HEK293 (cell line): ENCODE results near the gene TEX38.
A peak's percentile ranks its signal among the peaks of the same experiment; 100 is the strongest.

ENCODE experiments used
- BCL11A ChIP-seq: fragments of 450-650 bp; formaldehyde crosslinking; IDR thresholded peaks from 2 replicates; pipeline ENCODE4 v1.5.1; 2016; ENCODE audit warnings: low read depth, missing biosample characterization, missing genetic modification characterization
- CTCF ChIP-seq: fragments of 450-650 bp; formaldehyde crosslinking; IDR thresholded peaks from 2 replicates; pipeline ENCODE4 v1.5.1; 2016; ENCODE audit warnings: missing biosample characterization, missing genetic modification characterization
- EGR2 ChIP-seq: fragments of 450-650 bp; formaldehyde crosslinking; IDR thresholded peaks from 2 replicates; pipeline ENCODE4 v1.5.1; 2016; ENCODE audit warnings: low read depth, missing biosample characterization, missing genetic modification characterization
- KLF9 ChIP-seq: fragments of 450-650 bp; formaldehyde crosslinking; IDR thresholded peaks from 2 replicates; pipeline ENCODE4 v1.5.1; 2016; ENCODE audit warnings: missing biosample characterization, missing genetic modification characterization, low read depth
- OSR2 ChIP-seq: fragments of 450-650 bp; formaldehyde crosslinking; IDR thresholded peaks from 2 replicates; pipeline ENCODE4 v1.5.1; 2016; ENCODE audit warnings: missing biosample characterization, missing genetic modification characterization
- PRDM4 ChIP-seq: fragments of 450-650 bp; formaldehyde crosslinking; IDR thresholded peaks from 2 replicates; pipeline ENCODE4 v1.5.1; 2017; ENCODE audit warnings: missing biosample characterization, missing genetic modification characterization
- PRDM6 ChIP-seq: fragments of 450-650 bp; formaldehyde crosslinking; IDR thresholded peaks from 2 replicates; pipeline ENCODE4 v1.5.1; 2017; ENCODE audit warnings: missing biosample characterization, missing genetic modification characterization
- SETDB1 ChIP-seq: IDR thresholded peaks from one replicate; pipeline ENCODE4 v1.6.1; 2017; ENCODE audit warnings: mild to moderate bottlenecking, low read length, moderate library complexity, mixed read lengths; ENCODE audit not compliant: insufficient read length
- SP7 ChIP-seq: fragments of 450-650 bp; formaldehyde crosslinking; IDR thresholded peaks from 2 replicates; pipeline ENCODE4 v1.5.1; 2016; ENCODE audit warnings: missing biosample characterization, missing genetic modification characterization
- ZFHX2 ChIP-seq: fragments of 450-650 bp; formaldehyde crosslinking; conservative IDR thresholded peaks from 2 replicates; pipeline ENCODE4 v1.5.1; 2016; ENCODE audit warnings: missing biosample characterization, missing genetic modification characterization
- ZNF114 ChIP-seq: fragments of 450-650 bp; formaldehyde crosslinking; IDR thresholded peaks from 2 replicates; pipeline ENCODE4 v1.5.0; 2017; ENCODE audit warnings: missing biosample characterization, missing genetic modification characterization
- ZNF138 ChIP-seq: fragments of 450-650 bp; formaldehyde crosslinking; IDR thresholded peaks from 2 replicates; pipeline ENCODE4 v1.5.1; 2016; ENCODE audit warnings: missing biosample characterization, missing genetic modification characterization, borderline replicate concordance
- ZNF175 ChIP-seq: fragments of 450-650 bp; formaldehyde crosslinking; IDR thresholded peaks from 2 replicates; pipeline ENCODE4 v1.5.1; 2016; ENCODE audit warnings: missing biosample characterization, missing genetic modification characterization
- ZNF214 ChIP-seq: fragments of 450-650 bp; formaldehyde crosslinking; IDR thresholded peaks from 2 replicates; pipeline ENCODE4 v1.5.1; 2017; ENCODE audit warnings: missing biosample characterization, mild to moderate bottlenecking, missing genetic modification characterization, borderline replicate concordance
- ZNF239 ChIP-seq: fragments of 450-650 bp; formaldehyde crosslinking; IDR thresholded peaks from 2 replicates; pipeline ENCODE4 v1.5.1; 2016; ENCODE audit warnings: missing biosample characterization, missing genetic modification characterization
- ZNF280D ChIP-seq: fragments of 450-650 bp; formaldehyde crosslinking; IDR thresholded peaks from 2 replicates; pipeline ENCODE4 v1.5.1; 2016; ENCODE audit warnings: missing biosample characterization, missing genetic modification characterization
- ZNF292 ChIP-seq: fragments of 450-650 bp; formaldehyde crosslinking; IDR thresholded peaks from 2 replicates; pipeline ENCODE4 v1.5.1; 2016; ENCODE audit warnings: low read depth, missing biosample characterization, missing genetic modification characterization, borderline replicate concordance
- ZNF324 ChIP-seq: fragments of 450-650 bp; formaldehyde crosslinking; IDR thresholded peaks from 2 replicates; pipeline ENCODE4 v1.5.1; 2016; ENCODE audit warnings: missing biosample characterization, missing genetic modification characterization
- ZNF341 ChIP-seq: fragments of 450-650 bp; formaldehyde crosslinking; IDR thresholded peaks from 2 replicates; pipeline ENCODE4; 2016; ENCODE audit warnings: low read depth, missing biosample characterization, missing genetic modification characterization
- ZNF391 ChIP-seq: fragments of 450-650 bp; formaldehyde crosslinking; IDR thresholded peaks from 2 replicates; pipeline ENCODE4 v1.5.1; 2016; ENCODE audit warnings: low read depth, missing biosample characterization, missing genetic modification characterization, borderline replicate concordance
- ZNF621 ChIP-seq: fragments of 450-650 bp; formaldehyde crosslinking; IDR thresholded peaks from 2 replicates; pipeline ENCODE4 v1.5.1; 2017; ENCODE audit warnings: missing biosample characterization, missing genetic modification characterization
- ZNF660 ChIP-seq: fragments of 450-650 bp; IDR thresholded peaks from 2 replicates; pipeline ENCODE4 v1.5.1; 2018; ENCODE audit warnings: missing biosample characterization, mild to moderate bottlenecking, missing genetic modification characterization
- ZNF692 ChIP-seq: fragments of 450-650 bp; formaldehyde crosslinking; IDR thresholded peaks from 2 replicates; pipeline ENCODE4 v1.5.1; 2016; ENCODE audit warnings: missing biosample characterization, missing genetic modification characterization
- ZNF791 ChIP-seq: fragments of 450-650 bp; formaldehyde crosslinking; IDR thresholded peaks from 2 replicates; pipeline ENCODE4 v1.5.1; 2016; ENCODE audit warnings: missing biosample characterization, missing genetic modification characterization
- ZNF792 ChIP-seq: fragments of 450-650 bp; formaldehyde crosslinking; IDR thresholded peaks from 2 replicates; pipeline ENCODE4 v1.5.1; 2016; ENCODE audit warnings: missing biosample characterization, missing genetic modification characterization
- ZSCAN18 ChIP-seq: fragments of 450-650 bp; formaldehyde crosslinking; IDR thresholded peaks from 2 replicates; pipeline ENCODE4 v1.5.1; 2016; ENCODE audit warnings: missing biosample characterization, missing genetic modification characterization

The TEX38 gene

GRCh38 chr1:46718727-46719622, 47.3 kb downstream of the TEX38 start, which contains the start of gene EFCAB14 (continued):
- TF ChIP-seq ZNF660 (tag by site-specific recombination) (peak; percentile 40; the same call in 1 of the 2 replicates), ZNF280D (tag by site-specific recombination) (no peak), PRDM4 (tag by site-specific recombination) (no peak), ZNF621 (no peak), ZSCAN18 (no peak), ZNF292 (no peak), ZNF175 (tag by site-specific recombination) (no peak), ZNF114 (tag by site-specific recombination) (no peak), ZNF239 (tag by site-specific recombination) (no peak), ZNF792 (tag by site-specific recombination) (no peak), SETDB1 (no peak), ZNF391 (tag by site-specific recombination) (0 out of 2 replicates have a peak, but pooled peaks have one; percentile 21), ZNF138 (tag by site-specific recombination) (no peak), EGR2 (no peak; the same call in 1 of the 2 replicates), CTCF (tag by site-specific recombination) (no peak), ZNF214 (tag by site-specific recombination) (no peak), PRDM6 (tag by site-specific recombination) (no peak), ZNF791 (no peak), SP7 (peak; percentile 71; the same call in 1 of the 2 replicates), ZNF692 (tag by site-specific recombination) (peak; percentile 100), ZFHX2 (tag by site-specific recombination) (peak; percentile 35; the same call in 1 of the 2 replicates), BCL11A (tag by site-specific recombination) (no peak; the same call in 1 of the 2 replicates), OSR2 (tag by site-specific recombination) (peak; percentile 54), ZNF324 (tag by site-specific recombination) (peak; percentile 90), ZNF341 (tag by site-specific recombination) (peak; percentile 44), KLF9 (peak; percentile 96)
- TF ChIP-seq, all 188 proteins: peak for 58
